ENCODE data around the gene GON4L.

DNA sequence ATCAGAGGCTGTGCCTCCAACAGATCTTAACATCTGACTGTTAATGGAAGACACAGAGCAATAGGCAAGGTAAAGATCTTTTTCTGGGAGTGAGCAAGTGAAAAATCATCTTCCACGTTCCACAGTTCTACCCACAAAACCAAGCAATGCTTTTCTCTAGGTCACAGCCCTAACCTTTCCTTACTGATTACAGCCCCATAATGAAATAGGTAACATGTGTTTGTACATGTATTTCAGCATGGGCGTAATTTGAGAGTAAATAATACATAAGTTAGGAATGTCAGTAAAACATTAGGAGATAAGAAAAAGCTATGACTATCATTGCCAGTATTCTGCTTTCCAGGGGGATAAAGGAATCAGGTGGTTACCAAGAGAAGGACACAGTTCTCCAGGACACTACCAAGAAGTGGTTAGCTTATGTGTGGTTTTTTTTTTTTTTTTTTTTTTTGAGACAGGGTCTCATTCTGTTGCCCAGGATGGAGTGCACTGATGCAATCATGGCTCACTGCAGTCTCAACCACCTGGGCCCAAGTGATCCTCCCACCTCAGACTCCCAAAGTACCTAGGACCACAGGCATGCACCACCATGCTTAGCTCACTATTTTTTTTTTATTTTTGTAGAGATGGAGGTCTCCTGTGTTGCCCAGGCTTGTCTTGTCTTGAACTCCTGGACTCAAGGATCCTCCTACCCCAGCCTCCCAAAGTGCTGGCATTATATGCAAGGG lies 96.1 kb downstream of the GON4L start:
- TF ChIP-seq, protein P1, sequence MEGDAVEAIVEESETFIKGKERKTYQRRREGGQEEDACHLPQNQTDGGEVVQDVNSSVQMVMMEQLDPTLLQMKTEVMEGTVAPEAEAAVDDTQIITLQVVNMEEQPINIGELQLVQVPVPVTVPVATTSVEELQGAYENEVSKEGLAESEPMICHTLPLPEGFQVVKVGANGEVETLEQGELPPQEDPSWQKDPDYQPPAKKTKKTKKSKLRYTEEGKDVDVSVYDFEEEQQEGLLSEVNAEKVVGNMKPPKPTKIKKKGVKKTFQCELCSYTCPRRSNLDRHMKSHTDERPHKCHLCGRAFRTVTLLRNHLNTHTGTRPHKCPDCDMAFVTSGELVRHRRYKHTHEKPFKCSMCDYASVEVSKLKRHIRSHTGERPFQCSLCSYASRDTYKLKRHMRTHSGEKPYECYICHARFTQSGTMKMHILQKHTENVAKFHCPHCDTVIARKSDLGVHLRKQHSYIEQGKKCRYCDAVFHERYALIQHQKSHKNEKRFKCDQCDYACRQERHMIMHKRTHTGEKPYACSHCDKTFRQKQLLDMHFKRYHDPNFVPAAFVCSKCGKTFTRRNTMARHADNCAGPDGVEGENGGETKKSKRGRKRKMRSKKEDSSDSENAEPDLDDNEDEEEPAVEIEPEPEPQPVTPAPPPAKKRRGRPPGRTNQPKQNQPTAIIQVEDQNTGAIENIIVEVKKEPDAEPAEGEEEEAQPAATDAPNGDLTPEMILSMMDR (IDR thresholded peaks at IDR 0.05) = no peak
- no peak for TF ChIP-seq POLR2A (IDR thresholded peaks at IDR 0.05)

All from thyroid gland (tissue), 4 donors.